Activated CD4-positive, alpha-beta T cell treated with anti-CD3 and anti-CD28 coated beads, Interleukin-10, Interleukin-2, amounts not matched to agents 100 ng/mL and 50 ng/mL, durations not matched to agents 16 hours and 8 hours (primary cell): ENCODE measurements around the gene SPRY1.

Experiments used
- DNase-seq: peaks from one replicate; pipeline ENCODE4 v3.0.0-alpha.2; 2020

The SPRY1 gene

DNA sequence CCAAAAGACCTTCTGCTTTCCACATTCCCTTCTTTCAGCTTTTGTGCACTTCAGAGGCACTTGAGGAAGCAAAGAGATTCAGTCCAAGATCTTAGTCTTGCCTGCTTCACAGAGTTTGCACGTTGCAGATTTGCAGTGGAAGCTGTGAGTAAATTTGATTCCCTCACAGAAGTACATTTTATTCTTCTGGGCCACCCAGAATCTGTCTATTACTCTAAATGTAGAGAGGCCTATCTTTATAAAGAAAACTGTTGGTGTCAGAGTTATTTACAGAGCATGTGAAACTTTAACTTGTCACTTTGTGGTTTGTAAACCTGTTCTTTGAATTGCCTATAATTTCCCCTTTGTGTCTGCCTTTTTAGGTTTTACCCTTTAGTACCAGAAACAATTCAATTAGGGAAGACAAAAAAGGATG is 15.5 kb downstream of the SPRY1 start:
- peak; percentile 53 for DNase-seq

DNA sequence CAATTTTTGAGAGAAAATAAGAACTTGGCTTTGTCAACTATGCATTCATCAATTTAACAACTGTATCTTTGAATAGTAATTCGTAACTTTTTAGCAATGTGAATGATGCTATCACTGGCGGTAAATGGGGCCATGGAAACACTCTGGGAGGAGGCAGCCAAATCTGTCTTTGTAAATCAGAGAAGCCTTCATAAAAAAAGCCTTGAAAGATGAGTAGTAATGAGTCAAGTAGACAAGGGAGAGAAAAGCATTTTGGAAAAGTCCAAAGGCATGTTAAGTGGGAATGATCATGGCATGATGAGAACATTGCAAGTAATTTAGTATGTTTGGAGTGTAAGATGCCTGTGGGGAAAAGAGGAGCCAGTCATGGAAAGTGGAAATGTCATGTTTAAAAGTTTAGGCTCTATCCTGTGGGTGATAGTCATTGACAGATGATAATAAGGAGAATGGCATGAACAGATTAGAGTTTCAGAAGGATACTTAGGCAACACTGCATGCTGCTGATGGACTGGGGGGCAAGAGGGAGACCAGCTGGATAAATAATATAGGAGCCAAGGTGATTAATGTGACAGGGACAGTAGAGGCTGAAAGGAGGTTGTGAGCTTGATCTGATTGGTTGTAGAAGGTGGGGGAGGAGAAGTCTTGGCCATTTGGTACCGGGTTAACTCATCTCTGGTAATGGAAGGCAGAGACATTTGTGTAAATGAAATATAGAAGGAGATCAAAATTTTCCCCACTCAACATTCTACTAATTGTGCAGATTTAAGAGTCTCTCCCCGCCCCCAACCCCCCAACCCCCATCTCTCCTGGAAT is 16.3 kb downstream of the SPRY1 start:
- DNase-seq = no peak

DNA sequence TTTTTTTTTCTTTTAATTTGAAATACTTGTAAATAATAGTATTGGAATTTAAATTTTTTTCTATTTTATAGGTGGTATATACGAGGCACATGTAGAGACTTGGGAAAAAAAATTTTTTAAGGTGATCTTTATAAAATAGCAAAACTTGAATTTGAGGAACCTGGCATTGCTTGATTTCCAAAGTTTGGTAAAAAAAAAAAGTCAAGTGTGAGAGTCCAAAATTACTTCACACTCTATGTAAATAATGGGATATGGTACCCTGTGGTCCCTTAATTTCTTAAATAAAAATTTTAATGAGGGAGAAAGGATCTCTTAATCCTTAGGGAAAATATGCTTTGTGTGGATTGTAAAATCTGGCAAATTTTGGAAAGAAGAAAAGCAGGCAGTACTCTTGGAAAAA is 19.0 kb downstream of the SPRY1 start:
- no peak for DNase-seq

DNA sequence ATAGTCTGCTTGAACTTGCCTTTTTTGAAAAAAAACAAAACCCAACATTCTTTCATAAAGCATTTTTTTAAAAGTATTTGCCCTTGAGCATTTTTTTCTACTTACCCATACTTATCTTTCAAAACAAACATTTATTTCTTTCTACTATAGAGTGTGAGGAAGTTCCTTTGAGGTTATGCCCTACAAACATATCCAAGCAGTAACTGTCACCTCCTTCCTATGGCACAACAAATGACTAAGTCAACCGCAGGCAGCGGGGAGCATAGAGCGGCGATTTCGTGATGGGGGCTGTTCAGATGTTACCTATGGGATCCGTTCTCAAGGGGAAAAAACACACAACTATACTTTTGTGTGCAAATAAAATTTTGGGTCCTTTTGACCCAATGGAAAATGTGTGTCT is 19.4 kb downstream of the SPRY1 start:
- peak; percentile 77 for DNase-seq

DNA sequence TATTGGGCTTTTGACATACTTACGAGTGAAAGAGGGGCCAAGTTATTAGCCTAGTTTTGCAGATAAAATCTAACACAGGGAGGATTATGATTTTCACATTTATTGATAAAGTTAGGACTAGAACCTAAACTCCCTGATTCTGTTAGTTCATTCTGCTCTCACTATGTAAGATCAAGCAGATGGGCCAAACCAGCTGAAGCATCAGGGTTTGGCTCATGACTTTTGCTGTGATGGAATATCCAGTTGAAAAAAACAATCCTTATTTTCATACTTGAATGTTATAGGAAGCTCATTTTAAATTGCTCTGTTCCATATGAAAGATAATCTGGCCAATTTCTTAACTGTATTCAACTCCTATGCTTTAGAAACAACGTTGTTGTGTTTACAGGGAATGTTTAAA is 21.2 kb downstream of the SPRY1 start:
- DNase-seq = no peak

DNA sequence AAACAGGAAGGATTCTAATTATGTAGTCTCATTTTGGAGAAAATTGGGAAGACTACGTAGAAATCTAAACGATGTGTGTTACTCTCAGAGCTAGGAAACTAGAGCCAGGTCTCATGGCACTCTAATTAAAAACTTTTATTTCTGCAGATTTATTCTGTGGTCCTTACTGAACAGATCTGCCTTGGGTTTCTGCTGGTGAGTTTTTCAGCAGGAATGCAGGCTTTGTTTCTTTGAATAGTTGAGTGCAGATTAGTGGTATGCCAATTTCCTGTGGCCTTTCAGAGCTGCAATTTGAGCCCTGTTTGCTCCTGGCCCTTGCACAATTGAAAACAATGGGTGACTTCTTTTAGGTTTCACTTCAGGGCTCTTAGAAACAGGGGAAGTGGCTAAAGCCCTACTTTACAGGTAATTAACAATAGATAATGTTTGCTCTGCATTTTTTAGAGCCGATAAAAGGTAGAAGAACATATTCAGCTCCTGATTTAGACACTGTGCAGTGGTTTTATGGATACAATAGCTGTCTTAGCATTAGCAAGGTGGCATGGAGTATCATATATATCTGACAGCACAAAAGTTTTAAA is 21.8 kb downstream of the SPRY1 start:
- DNase-seq = peak; percentile 38

DNA sequence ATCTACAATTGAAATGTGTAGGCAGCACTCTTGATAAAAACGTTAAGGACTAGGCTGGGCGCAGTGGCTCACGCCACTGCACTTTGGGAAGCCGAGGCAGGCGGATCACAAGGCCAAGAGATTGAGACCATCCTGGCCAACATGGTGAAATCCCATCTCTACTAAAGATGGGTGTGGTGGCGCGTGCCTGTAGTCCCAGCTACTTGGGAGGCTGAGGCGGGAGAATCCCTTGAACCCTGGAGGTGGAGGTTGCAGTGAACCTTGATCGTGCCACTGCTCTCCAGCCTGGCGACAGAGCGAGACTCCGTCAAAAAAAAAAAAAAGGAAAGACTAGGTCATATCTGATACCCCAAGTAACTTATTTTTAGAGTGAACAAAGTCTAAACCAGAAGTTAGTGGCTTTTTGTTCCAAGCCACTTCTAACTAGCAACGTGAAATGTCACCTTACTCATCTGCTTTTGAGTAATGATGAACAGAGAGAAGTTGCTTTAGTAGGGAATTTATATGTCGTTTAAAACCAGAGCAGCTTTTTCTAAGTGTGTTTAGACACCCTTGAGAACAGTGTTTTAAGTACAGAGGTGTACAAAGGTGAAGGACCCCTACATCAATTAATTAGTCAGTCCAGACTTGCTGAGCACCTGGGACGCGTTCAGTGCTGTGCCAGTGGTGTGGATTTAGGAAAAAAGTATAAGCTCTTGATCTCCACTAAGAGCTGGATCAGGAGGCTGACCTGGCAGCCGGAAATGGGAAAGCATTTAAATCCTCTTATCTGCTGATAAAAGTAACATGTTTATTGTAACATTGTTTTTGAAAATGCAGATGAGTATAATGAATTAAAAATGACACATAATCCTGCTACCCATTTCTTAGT is 23.5 kb downstream of the SPRY1 start:
- DNase-seq = peak; percentile 30

DNA sequence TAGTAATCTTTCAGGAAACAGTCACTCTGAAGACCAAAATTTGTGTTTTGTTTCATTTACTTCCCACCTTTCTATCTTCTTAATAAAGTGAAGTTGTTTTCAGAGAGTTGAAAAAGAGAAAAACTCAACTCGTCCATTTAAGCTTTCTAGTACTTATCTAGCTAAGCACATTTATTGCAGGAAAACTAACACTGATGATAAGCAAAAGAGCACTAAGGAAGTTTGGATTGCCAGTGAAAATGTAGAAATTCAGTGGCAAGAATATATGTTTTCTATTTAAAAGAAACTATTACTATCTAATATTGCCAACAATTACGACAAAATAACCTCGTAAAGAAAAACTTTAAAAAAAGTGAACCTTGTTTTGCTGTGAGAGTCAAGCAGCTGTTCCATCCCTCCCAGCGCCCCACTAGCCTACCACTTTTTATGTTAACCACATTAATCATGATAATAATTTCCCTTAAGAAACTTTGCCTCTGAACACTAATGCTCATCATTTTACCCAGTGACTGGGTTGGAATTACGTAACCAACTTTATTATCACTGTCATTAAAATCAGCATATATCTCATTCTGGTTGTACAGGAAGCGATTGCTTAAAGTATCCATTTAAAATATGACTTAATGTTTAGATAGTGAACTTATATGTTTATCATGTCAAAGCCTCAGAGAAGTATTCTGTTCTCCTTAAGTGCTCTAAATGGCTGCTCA is 24.8 kb downstream of the SPRY1 start:
- DNase-seq = no peak

DNA sequence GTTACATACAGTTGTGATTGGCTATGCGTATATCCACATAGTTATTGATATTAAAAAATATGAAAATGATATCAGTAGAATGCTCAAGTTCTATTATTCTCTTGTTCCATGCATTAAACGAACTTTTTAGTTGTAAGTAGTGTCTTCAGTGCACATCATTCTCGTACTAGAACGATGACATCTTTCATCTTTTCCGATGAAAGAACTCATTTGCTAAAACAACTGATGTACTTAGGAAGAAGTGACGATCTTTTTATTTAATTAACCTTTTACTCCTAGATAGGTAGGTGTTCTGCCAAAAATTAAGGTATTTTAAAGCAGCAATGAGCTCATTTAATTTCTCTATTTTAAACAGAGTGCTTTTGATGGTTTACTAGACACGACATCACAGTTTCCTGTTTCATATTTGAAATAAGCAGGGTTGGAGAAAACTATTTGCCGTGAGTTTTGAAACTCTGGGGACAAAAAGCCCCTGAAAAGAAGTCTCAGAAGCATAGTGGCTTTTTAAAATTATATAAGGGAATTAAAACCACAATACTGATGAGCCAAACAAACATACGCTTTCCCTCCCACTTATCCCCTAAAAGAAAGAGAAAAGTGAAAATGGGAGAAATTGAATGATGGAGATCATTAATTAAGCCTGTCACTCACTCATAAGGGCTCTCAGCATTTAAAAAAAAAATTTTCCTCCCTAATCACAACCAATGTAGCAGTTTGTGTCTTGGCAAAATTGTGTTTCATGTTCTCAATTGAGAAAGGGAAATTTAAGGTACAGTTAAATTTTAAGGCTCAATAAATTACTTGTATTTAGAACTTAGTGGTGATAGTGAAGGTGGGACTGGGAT is 25.6 kb downstream of the SPRY1 start:
- peak; percentile 25 for DNase-seq

DNA sequence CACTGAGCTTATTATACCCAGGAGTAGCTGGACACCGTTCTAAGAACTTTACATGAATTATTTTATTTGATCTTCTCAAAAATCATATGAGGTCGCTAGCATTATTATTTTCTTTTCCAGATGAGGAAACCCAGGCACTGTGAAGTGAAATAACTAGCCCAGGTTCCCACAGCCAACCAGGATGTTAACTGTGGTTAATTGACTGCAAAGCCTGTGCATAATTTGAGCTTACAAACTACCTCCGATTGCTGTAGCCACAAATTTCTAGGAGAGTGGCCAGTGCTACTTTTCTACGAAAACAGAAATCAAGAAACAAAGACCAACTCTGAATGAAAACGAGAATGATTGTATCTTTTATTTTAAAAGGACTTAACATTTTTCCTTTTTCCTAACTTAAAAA is 27.2 kb downstream of the SPRY1 start:
- peak; percentile 20 for DNase-seq

DNA sequence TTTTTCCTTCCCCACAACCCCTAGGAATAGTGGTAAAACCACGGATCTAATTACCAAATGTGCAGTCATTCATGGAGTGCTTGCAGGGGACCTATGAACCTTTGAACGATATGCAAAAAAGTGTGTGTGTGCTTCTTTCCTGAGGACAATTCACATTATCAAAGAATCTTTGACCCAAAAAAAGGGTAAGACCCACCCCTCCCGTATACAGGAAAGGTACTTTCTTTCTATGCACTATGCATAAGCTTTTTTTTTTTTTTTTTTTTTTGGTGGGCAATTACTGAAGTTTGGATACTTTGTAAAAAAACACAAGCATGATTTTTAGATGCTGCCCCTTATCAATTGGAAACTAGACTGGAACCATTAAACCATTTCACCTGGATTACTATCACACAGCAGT is 31.4 kb downstream of the SPRY1 start:
- DNase-seq = no peak

DNA sequence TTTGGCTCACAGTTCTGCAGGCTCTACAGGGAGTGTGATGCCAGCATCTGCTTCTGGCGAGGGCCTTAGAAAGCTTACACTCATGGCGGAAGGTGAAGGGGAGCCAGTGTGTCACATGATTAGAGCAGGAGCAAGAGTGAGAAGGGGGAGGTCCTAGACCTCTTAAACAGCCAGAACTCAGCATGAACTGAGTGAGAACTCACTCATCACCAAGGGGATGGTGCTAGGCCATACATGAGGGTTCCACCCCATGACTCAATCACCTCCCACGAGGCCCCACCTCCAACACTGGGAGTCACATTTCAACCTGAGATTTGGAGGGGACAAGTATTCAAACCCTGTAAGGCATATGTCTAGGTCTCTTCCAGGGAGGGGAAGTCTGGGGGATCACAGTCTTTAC is 33.4 kb downstream of the SPRY1 start:
- no peak for DNase-seq

DNA sequence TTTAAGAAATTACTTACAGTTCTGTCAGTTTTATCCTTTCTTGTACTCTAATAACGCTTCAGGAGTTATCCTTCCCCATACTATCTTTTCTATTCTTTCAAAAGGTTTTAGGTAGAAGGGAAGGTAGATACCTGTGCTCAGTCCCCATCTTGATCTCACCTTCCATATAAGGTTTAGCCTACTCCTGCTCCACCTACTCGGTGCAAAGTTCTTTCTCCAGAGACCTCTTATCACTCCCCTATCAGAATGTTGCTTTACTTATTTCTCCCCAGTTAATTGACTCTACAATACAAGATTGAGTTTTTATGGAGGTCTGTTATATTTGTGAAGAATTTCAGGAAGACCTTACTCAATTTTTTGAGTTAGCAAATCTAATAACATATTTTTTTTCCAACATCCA is 33.9 kb downstream of the SPRY1 start:
- DNase-seq = no peak

DNA sequence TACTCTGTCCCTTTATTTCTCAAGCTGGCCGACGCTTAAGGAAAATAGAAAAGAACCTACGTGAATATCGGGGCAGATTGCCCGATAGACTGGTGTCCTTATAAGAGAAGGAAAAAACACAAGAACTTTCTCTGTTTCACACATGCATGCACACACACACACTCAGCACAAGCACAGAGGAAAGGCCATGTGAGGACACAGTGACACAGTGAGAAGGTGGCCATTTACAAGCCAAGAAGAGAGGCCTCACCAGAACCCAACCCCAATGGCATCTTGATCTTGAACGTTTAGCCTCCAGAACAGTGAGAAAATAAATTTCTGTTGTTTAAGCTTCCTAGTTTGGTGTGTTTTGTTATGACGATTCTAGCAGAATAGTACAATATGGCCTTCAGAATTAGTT is 37.0 kb downstream of the SPRY1 start:
- no peak for DNase-seq

DNA sequence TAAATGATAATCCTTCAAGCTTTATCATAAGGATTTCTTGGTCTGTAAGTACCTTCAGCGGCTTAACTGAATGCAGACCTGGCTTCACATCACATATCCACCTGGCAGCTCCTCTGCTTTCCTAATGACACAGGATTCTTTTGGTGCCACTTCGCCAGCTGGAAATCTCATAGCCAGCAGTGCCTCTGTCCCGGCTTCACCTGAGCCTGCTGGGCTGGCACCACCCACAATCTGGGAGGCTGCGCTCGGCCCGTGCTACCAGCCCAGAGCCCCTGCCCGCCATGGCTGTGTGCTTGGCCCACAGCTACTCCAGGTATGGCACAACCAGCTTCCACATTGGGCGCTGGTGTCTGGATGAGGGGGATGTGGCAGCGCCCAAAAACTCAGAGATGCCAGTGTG is 37.4 kb downstream of the SPRY1 start:
- DNase-seq = no peak

DNA sequence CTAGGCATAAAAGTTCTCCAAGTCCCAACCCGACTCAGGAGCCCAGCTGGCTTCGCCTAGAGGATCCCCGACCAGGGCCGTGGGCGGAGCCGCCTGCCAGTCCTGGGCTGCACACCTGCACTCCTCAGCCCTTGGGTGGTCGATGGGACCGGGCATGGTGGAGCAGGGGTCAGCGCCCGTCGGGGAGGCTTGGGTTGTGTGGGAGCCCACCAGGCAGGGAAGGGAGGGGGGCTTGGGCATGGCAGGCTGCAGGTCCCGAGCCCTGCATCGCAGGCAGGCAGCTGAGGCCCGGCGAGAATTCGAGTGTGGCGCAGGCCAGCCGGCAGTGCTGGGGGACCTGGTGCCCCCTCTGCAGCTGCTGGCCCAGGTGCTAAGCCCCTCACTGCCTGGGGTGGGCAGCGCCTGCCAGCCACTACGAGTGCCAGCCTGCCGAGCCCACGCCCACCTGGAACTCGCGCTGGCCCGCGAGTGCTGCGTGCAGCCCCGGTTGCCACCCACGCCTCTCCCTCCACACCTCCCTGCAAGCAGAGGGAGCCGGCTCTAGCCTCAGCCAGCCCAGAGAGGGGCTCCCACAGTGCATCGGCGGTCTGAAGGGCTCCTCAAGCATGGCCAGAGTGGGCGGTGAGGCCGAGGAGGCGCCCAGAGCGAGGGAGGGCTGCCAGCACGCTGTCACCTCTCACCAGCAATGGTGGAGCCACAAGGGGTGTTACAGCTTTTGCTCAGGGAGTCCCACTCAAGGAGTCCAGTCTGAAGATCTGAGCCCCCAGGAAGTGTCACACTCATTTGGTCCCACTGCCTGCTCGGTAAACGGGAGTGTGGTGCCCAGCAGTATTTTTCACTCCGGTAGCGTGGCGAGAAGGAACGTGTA is 38.9 kb downstream of the SPRY1 start:
- no peak for DNase-seq

DNA sequence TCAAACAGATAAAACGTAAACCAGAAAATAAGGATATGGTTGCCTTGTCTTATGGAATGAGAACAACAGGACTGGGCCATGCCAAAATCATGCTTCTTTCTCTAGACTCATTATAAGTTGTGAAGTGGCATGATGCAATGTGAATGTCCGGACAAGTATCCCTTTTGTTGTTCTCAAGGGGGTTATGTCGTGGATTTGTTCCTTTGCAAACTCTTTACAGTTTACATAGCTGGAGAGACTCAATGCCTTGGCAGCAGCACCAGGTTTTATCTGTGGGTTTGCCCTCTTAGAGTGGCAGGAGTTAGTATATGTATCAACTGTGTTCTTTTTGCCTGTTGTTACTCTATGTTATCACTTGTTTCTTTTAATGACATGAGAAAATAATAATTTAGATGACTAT is 41.4 kb downstream of the SPRY1 start:
- DNase-seq = no peak

DNA sequence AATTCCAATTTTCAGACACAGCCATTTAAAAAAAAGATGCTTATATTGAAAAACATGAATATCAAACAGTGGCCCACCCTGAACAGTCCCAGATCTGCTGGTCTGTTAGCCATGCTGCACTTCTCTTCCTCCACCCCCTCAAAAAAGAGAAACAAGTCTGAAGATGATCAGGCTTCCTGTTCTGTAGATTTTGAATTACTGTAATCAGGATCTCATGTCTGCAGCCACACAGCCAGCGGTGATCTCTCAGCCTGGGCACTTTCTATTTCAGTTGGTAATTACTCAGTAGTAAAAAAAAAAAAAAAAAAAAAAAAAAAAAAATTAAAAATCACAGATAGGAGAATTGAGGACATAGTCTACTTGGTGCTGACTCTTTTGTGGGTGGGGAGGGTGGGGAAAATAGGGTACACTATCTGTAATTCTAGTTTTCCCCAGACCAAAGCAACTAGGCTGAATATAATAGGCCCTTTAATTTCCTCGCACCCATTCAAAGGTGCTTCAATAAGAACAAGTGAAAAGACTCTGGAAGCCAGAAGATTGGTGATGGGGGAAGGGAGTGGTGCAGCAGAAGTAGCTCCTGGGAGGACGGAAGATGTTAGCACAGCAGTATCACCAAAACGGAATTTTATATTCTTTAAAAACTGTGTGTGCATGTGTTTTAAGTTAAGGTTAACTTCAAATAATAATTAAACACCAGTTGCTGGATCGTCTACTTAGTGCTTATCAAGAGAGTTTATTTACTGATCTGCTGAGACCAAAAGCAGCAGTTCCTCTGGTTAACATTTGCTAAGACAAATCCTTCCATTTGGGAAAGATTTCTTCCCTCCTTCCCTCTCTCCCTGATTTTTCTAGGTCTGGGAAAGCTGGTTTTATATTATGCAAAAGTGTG is 47.0 kb downstream of the SPRY1 start:
- DNase-seq = peak; percentile 71

DNA sequence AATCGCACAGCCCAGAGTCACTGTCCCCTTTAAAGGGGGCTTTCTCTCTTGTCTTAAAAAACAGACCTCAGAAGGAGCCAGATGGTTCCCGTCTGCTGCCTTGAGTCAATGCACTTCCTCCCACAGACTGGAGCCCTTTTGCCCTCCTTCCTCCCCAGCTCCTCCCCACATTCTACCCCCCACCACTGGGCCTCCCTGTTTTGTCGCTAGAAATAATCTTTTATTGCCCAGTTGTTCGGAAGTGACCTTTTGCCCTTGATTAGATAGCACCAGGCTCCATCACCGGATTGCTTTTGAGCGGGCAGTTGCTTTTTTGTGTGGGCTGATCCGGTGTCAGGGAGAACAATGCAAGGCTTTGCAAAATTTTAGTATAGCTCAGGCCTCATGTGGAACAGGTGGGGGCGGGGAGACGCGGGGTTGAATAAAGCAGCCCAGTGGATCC is 47.7 kb downstream of the SPRY1 start:
- peak; percentile 49 for DNase-seq

DNA sequence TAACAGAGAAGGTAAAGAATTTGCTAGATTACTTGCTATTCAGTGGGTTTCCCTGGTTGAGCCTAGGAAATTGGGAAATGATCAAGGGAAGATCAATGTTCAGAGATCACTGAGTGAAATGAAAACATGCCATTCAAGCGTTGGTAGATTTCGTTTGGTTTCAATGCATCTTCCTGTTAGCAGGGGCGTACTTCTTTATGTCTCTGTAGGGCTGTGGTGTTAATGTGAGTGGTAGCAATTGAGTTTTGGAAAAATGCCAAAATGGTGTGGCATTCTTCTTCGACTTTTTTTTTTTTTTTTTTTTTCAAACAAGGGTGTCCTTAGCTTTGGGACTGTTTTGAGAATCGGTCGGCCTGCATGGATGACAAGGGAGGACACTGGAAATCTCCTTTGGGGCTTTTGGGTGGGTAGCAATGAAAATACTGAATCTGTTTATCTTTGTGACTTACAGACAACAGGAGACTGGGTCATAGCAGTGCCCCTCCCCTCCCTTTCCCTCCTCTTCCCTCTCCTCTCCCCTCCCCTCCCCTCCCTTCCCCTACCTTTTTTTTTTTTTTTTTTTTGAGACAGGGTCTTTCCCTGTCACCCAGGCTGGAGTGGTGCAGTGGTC is 50.4 kb downstream of the SPRY1 start:
- DNase-seq = no peak
